ENCODE data around the gene KANTR. TPM values are rescaled to one million over a fixed set of nuclear protein-coding genes. Genes with fewer than 3 reads are reported as not detected.

KANTR gene
- total and polyA plus RNA-seq, 7 experiments from 2014 or later, result 1.7 to 29.9 (median 15.1) TPM

DNA sequence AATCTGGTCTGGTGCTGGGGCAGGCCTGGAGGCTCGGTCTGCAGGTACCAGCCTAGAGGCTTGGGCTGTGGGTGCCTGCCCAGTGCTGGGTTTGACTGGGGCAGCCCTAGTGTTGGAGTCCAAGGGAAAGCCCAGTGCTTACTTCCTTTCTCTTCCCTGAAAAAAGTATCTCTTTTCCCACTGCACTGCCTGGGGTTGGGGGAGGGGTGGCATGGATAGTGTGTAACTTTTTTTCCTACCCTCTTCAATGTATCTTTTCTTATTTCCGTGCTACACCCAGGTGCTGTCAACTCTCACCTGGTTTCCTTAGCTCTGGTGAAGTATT, 21.6 kb downstream of the KANTR start:
- DNase-seq (no peak), ATAC-seq (no peak)
- no peak overlapping the region for H3K4me3 ChIP-seq (ENCODE audit: low read length)
- no peaks in the 10 kb centered on the region for H3K27me3 ChIP-seq (ENCODE audit: control insufficient read depth in 2 of 2, insufficient read depth in 2 of 2, low read length in 2 of 2)
- POLR2A ChIA-PET, result no interaction called here
- H3K9me3 Mint-ChIP-seq, result peaks cover 0 to 2% (median 0%) of the 10 kb centered on the region in 11 donors
- no peak overlapping the region for H3K27ac ChIP-seq (ENCODE audit: low read depth, low read length)
- intact Hi-C loops (cut with micrococcal nuclease), result no loop called here
- peak overlapping the region in 1 of 9 donors; percentile 49 for H3K27ac Mint-ChIP-seq
- H3K9me3 ChIP-seq (ENCODE audit: control insufficient read depth in 2 of 3, low read length in 3 of 3), result no peaks in the 10 kb centered on the region
- no peak overlapping the region for H3K4me3 Mint-ChIP-seq
- no peaks in the 10 kb centered on the region for H3K27me3 Mint-ChIP-seq
- CTCF ChIA-PET, result no interaction called here
- peaks cover 0 to 6% (median 0%) of the 10 kb centered on the region in 3 experiments for H3K36me3 ChIP-seq (ENCODE audit: control insufficient read depth in 2 of 3, insufficient read depth in 3 of 3, low read length in 3 of 3)
- no peaks in the 10 kb centered on the region for H3K4me1 ChIP-seq (ENCODE audit: control insufficient read depth in 2 of 2, insufficient read depth in 2 of 2, low read length in 2 of 2)
- H3K36me3 Mint-ChIP-seq, result peaks cover 0 to 14% (median 6%) of the 10 kb centered on the region in 5 donors
- H3K4me1 Mint-ChIP-seq, result peaks cover 5 to 21% (median 10%) of the 10 kb centered on the region in 7 donors

DNA sequence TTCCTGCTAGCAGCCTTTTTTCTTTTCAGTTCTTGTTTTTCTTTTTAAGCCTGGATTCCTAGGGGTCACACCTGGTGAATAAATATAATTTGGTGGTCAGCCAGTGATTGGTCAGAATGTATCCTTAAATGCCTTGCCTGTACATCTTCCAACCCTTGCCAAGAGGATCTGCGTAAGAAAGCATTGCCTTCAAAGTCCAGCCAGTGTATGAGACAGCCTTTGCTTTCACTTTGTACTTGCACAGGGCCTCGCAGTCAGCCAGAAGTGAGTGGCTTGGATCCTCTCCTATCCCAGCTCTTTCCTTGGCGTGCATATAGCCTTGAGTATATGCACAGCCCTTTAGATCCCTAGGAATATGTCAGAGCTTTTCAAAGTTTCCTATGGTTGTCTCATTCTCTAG, 22.2 kb downstream of the KANTR start:
- Mint-ChIP-seq H3K36me3 (peaks cover 0 to 14% (median 6%) of the 10 kb centered on the region in 5 donors), H3K27me3 (no peaks in the 10 kb centered on the region), H3K27ac (peak overlapping the region in 2 of 9 donors; percentile 21 to 49), H3K4me1 (peaks cover 5 to 21% (median 10%) of the 10 kb centered on the region in 7 donors), H3K4me3 (no peak overlapping the region), H3K9me3 (peaks cover 0 to 2% (median 0%) of the 10 kb centered on the region in 11 donors)
- POLR2A ChIA-PET, result no interaction called here
- no peak for DNase-seq
- Histone ChIP-seq H3K27ac (ENCODE audit: low read depth, low read length) (no peak overlapping the region), H3K27me3 (ENCODE audit: control insufficient read depth in 2 of 2, insufficient read depth in 2 of 2, low read length in 2 of 2) (no peaks in the 10 kb centered on the region), H3K36me3 (ENCODE audit: control insufficient read depth in 2 of 3, insufficient read depth in 3 of 3, low read length in 3 of 3) (peaks cover 0 to 6% (median 0%) of the 10 kb centered on the region in 3 experiments), H3K9me3 (ENCODE audit: control insufficient read depth in 2 of 3, low read length in 3 of 3) (no peaks in the 10 kb centered on the region), H3K4me3 (ENCODE audit: low read length) (no peak overlapping the region), H3K4me1 (ENCODE audit: control insufficient read depth in 2 of 2, insufficient read depth in 2 of 2, low read length in 2 of 2) (no peaks in the 10 kb centered on the region)
- intact Hi-C loops (cut with micrococcal nuclease), result no loop called here
- no peak for ATAC-seq
- CTCF ChIA-PET, result no interaction called here

DNA sequence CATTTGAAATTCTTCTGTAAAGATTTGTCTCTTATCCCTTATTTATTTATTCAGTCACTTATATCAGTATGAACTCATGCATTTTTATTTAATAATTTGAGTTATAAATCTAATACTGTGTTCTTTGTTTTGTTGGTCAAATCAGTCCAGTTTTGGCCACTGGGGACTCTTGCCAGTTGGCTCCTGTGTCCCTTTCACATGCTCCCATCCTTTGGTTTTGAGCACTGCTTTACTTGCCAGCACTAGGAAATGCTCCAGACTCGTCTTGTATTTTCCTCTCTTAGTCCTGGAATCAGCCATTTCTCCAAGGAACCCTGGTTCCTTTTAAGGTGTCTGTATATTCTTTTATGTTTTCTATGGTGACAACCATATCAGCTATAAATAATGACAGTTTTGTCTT, 28.1 kb downstream of the KANTR start:
- intact Hi-C loops (cut with micrococcal nuclease), result no loop called here
- Mint-ChIP-seq H3K4me1 (peaks cover 2 to 34% (median 21%) of the 10 kb centered on the region in 7 donors), H3K36me3 (peaks cover 0 to 19% (median 10%) of the 10 kb centered on the region in 5 donors), H3K9me3 (peaks cover 0 to 8% (median 2%) of the 10 kb centered on the region in 11 donors), H3K4me3 (no peak overlapping the region), H3K27ac (no peak overlapping the region), H3K27me3 (no peaks in the 10 kb centered on the region)
- CTCF ChIA-PET, result no interaction called here
- H3K9me3 ChIP-seq (ENCODE audit: control insufficient read depth in 2 of 3, low read length in 3 of 3), result no peaks in the 10 kb centered on the region
- H3K36me3 ChIP-seq (ENCODE audit: control insufficient read depth in 2 of 3, insufficient read depth in 3 of 3, low read length in 3 of 3), result no peaks in the 10 kb centered on the region
- no peak for ATAC-seq
- H3K27me3 ChIP-seq (ENCODE audit: control insufficient read depth in 2 of 2, insufficient read depth in 2 of 2, low read length in 2 of 2), result no peaks in the 10 kb centered on the region
- DNase-seq, result no peak
- no peak overlapping the region for H3K4me3 ChIP-seq (ENCODE audit: low read length)
- POLR2A ChIA-PET, result interaction anchor here (0.6 kb wide), 1 partner anchor 50 kb away, joined by 6 read pairs; no protein-coding TSS in a partner anchor
- no peak overlapping the region for H3K27ac ChIP-seq (ENCODE audit: low read depth, low read length)
- H3K4me1 ChIP-seq (ENCODE audit: control insufficient read depth in 2 of 2, insufficient read depth in 2 of 2, low read length in 2 of 2), result no peaks in the 10 kb centered on the region

DNA sequence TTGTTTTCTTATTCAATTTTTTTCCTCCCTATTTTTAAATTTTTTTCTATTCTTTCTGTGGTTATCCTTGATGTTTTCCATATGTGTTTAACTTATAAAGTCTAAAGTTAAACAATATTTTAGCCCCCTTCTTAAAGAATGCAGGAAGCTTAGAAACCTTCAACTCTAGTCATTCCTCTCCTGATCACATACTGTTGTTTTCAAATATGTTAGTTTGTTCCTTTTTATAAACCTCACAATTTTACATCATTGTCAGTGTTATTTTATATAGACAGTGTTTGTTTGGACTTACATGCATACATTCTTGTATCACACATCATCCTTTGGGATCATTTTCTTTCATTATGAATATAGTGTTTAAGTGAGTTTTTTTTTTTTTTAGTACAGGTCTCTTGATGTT, 31.6 kb downstream of the KANTR start:
- Mint-ChIP-seq H3K27ac (no peak overlapping the region), H3K4me3 (no peak overlapping the region), H3K4me1 (peaks cover 2 to 34% (median 21%) of the 10 kb centered on the region in 7 donors), H3K27me3 (no peaks in the 10 kb centered on the region), H3K36me3 (peaks cover 0 to 19% (median 11%) of the 10 kb centered on the region in 5 donors), H3K9me3 (peaks cover 0 to 8% (median 2%) of the 10 kb centered on the region in 11 donors)
- intact Hi-C loops (cut with micrococcal nuclease), result no loop called here
- Histone ChIP-seq H3K27ac (ENCODE audit: low read depth, low read length) (no peak overlapping the region), H3K4me1 (ENCODE audit: control insufficient read depth in 2 of 2, insufficient read depth in 2 of 2, low read length in 2 of 2) (no peaks in the 10 kb centered on the region), H3K27me3 (ENCODE audit: control insufficient read depth in 2 of 2, insufficient read depth in 2 of 2, low read length in 2 of 2) (no peaks in the 10 kb centered on the region), H3K9me3 (ENCODE audit: control insufficient read depth in 2 of 3, low read length in 3 of 3) (no peaks in the 10 kb centered on the region), H3K36me3 (ENCODE audit: control insufficient read depth in 2 of 3, insufficient read depth in 3 of 3, low read length in 3 of 3) (no peaks in the 10 kb centered on the region), H3K4me3 (ENCODE audit: low read length) (no peak overlapping the region)
- ChIA-PET CTCF (no interaction called here), POLR2A (no interaction called here)
- ATAC-seq (no peak), DNase-seq (no peak)

DNA sequence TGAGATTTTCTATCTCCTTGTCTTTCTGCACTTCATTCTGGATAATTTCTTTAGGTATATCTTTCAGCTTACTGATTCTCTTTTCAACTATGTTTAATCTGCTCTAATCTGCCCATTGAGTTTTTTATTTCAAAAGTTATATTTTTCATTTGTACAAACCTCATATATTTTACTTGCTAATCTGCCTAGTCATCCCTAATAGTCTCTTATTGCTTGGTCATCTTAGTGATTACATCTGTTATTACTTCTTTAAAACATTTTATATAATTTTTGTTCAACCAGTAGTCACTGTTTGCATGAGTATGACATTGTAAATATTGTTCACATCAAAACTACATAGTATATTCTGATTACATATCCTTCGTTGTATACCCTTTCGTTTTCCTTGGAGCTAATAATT, 32.4 kb downstream of the KANTR start:
- Mint-ChIP-seq H3K4me3 (peak overlapping the region in 1 of 10 donors; percentile 0), H3K36me3 (peaks cover 0 to 28% (median 14%) of the 10 kb centered on the region in 5 donors)
- POLR2A ChIA-PET, result no interaction called here

DNA sequence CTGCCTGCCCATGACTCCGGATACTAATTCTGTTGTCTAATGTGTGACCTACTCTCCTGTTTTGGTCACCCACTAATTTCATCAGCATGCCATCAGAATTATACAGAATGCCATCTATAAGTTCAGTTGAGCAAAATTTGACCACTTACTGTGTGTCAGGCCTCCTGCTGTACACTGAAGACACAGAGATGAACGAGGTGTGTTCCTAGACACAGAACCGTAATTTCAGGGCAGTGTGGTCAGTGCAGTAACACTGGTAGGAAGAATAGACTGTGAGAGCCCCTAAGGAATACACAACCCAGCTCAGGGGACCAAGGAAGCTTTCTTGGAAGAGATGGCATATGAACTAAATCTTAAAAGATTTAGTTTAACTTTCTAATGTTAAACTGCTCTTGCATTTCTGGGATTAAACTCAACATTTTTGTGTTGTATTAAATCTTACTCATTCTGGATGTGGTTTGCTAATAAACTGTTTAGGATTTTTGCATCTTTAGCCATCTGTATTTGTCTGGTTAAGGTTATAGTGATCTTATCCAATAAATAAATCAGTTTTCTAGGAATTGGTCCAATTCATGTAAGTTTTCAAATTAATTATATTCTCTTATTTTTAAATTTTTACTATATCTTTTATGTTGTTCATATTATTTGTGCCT, 34.3 kb downstream of the KANTR start:
- Mint-ChIP-seq H3K4me3 (no peak overlapping the region), H3K27ac (no peak overlapping the region), H3K27me3 (no peaks in the 10 kb centered on the region), H3K9me3 (peaks cover 0 to 8% (median 2%) of the 10 kb centered on the region in 11 donors), H3K4me1 (peaks cover 2 to 28% (median 16%) of the 10 kb centered on the region in 7 donors), H3K36me3 (peaks cover 0 to 41% (median 17%) of the 10 kb centered on the region in 5 donors)
- ATAC-seq (no peak), DNase-seq (no peak)
- peaks cover 0 to 12% (median 0%) of the 10 kb centered on the region in 3 experiments for H3K36me3 ChIP-seq (ENCODE audit: control insufficient read depth in 2 of 3, insufficient read depth in 3 of 3, low read length in 3 of 3)
- no peaks in the 10 kb centered on the region for H3K4me1 ChIP-seq (ENCODE audit: control insufficient read depth in 2 of 2, insufficient read depth in 2 of 2, low read length in 2 of 2)
- H3K4me3 ChIP-seq (ENCODE audit: low read length), result no peak overlapping the region
- ChIA-PET POLR2A (no interaction called here), CTCF (no interaction called here)
- intact Hi-C loops (cut with micrococcal nuclease), result no loop called here
- H3K9me3 ChIP-seq (ENCODE audit: control insufficient read depth in 2 of 3, low read length in 3 of 3), result no peaks in the 10 kb centered on the region
- no peak overlapping the region for H3K27ac ChIP-seq (ENCODE audit: low read depth, low read length)
- no peaks in the 10 kb centered on the region for H3K27me3 ChIP-seq (ENCODE audit: control insufficient read depth in 2 of 2, insufficient read depth in 2 of 2, low read length in 2 of 2)

More for the DNA sequence above, 32.4 kb downstream of the KANTR start:
- Histone ChIP-seq H3K27ac (ENCODE audit: low read depth, low read length) (no peak overlapping the region), H3K4me3 (ENCODE audit: low read length) (no peak overlapping the region), H3K4me1 (ENCODE audit: control insufficient read depth in 2 of 2, insufficient read depth in 2 of 2, low read length in 2 of 2) (no peaks in the 10 kb centered on the region), H3K27me3 (ENCODE audit: control insufficient read depth in 2 of 2, insufficient read depth in 2 of 2, low read length in 2 of 2) (no peaks in the 10 kb centered on the region), H3K36me3 (ENCODE audit: control insufficient read depth in 2 of 3, insufficient read depth in 3 of 3, low read length in 3 of 3) (peaks cover 0 to 3% (median 0%) of the 10 kb centered on the region in 3 experiments), H3K9me3 (ENCODE audit: control insufficient read depth in 2 of 3, low read length in 3 of 3) (no peaks in the 10 kb centered on the region)
- no peak for DNase-seq
- intact Hi-C loops (cut with micrococcal nuclease), result no loop called here
- no peak for ATAC-seq
- Mint-ChIP-seq H3K27me3 (no peaks in the 10 kb centered on the region), H3K27ac (peak overlapping the region in 1 of 9 donors; percentile 21), H3K4me1 (peaks cover 2 to 34% (median 21%) of the 10 kb centered on the region in 7 donors), H3K9me3 (peaks cover 0 to 8% (median 2%) of the 10 kb centered on the region in 11 donors)
- CTCF ChIA-PET, result no interaction called here

DNA sequence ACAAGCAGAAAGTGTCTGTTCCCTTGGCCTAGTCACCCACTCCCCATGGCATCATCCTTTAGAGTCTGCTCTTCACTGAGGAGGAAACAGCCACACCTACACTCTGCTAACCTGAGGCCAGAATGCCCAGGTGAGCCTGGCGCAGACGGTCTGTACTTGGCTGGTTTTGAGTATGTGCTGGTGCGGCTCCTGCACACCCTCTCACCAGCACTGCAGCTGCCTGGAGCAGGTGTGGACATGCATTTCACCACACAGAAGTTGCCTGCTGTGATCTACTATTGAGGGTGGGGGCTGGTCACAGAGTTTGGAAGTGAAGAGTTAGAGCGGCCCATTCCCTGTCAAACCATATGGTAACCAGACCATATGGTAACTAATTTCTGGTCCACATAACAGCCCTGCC, 39.5 kb downstream of the KANTR start:
- no peaks in the 10 kb centered on the region for H3K4me1 Mint-ChIP-seq
- H3K4me3 ChIP-seq (ENCODE audit: low read length), result no peak overlapping the region
- ChIA-PET CTCF (no interaction called here), POLR2A (no interaction called here)
- H3K27ac ChIP-seq (ENCODE audit: low read depth, low read length), result no peak overlapping the region
- no peaks in the 10 kb centered on the region for H3K4me1 ChIP-seq (ENCODE audit: control insufficient read depth in 2 of 2, insufficient read depth in 2 of 2, low read length in 2 of 2)
- ATAC-seq, result no peak
- no peak overlapping the region for H3K27ac Mint-ChIP-seq
- peaks cover 0 to 47% (median 19%) of the 10 kb centered on the region in 5 donors for H3K36me3 Mint-ChIP-seq
- peaks cover 0 to 23% (median 0%) of the 10 kb centered on the region in 3 experiments for H3K36me3 ChIP-seq (ENCODE audit: control insufficient read depth in 2 of 3, insufficient read depth in 3 of 3, low read length in 3 of 3)
- no peak for DNase-seq
- no peaks in the 10 kb centered on the region for H3K27me3 ChIP-seq (ENCODE audit: control insufficient read depth in 2 of 2, insufficient read depth in 2 of 2, low read length in 2 of 2)
- no peaks in the 10 kb centered on the region for H3K9me3 ChIP-seq (ENCODE audit: control insufficient read depth in 2 of 3, low read length in 3 of 3)
- H3K4me3 Mint-ChIP-seq, result no peak overlapping the region
- intact Hi-C loops (cut with micrococcal nuclease), result no loop called here
- no peaks in the 10 kb centered on the region for H3K9me3 Mint-ChIP-seq
- no peaks in the 10 kb centered on the region for H3K27me3 Mint-ChIP-seq

Data from naive thymus-derived CD4-positive, alpha-beta T cell (primary cell).